Tibial nerve (tissue), 3 donors: Measurements from ENCODE around the gene HBP1.

ENCODE experiments used
- CTCF ChIP-seq, 5 experiments: fragments of 200-600 bp in 3 of 5; fragments of 450-650 bp in 2 of 5; sonication (generic) in 3 of 5; IDR thresholded peaks; one replicate each; pipeline ENCODE4 v1.5.1; 2016 to 2019; ENCODE audit warnings: antibody characterized with exemption in 5 of 5, mild to moderate bottlenecking in 3 of 5, moderate library complexity in 2 of 5
- POLR2A ChIP-seq, 2 donors: fragments of 450-650 bp; IDR thresholded peaks; one replicate each; pipeline ENCODE4 v1.6.1; 2017; ENCODE audit warnings: antibody characterized with exemption in 2 of 2, mild to moderate bottlenecking in 2 of 2, moderate library complexity in 2 of 2

DNA sequence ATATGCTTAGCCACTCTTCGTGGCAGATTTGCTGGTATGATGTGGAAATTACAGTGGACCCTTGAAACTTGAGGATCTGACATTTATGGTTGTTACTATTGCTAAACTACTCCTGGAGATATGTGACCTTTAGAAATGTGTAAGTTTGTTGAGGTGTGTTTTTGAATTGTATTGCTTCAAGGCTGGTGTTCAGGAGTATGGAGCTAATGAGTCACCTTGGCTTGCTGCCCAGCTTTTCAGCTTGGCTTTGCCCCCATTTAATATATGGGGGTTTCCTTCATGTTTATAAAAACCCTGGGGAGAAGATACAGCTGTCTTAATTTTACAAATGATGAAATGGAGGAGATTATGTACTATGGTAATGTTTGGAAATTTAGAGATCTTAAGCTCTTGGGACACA, 11.6 kb downstream of the HBP1 start:
- TF ChIP-seq CTCF (IDR thresholded peaks at IDR 0.05) (no peak), POLR2A (IDR thresholded peaks at IDR 0.05) (no peak)
